GM19397 (cell line): ENCODE data around the gene DGKE.

Source experiments
- ATAC-seq: cut with Tn5 transposase; IDR thresholded peaks from one replicate; pipeline ENCODE4 v1.9.1; 2021; ENCODE audit warnings: mild to moderate bottlenecking, moderate library complexity; ENCODE audit not compliant: unreplicated experiment

The DGKE gene

DNA sequence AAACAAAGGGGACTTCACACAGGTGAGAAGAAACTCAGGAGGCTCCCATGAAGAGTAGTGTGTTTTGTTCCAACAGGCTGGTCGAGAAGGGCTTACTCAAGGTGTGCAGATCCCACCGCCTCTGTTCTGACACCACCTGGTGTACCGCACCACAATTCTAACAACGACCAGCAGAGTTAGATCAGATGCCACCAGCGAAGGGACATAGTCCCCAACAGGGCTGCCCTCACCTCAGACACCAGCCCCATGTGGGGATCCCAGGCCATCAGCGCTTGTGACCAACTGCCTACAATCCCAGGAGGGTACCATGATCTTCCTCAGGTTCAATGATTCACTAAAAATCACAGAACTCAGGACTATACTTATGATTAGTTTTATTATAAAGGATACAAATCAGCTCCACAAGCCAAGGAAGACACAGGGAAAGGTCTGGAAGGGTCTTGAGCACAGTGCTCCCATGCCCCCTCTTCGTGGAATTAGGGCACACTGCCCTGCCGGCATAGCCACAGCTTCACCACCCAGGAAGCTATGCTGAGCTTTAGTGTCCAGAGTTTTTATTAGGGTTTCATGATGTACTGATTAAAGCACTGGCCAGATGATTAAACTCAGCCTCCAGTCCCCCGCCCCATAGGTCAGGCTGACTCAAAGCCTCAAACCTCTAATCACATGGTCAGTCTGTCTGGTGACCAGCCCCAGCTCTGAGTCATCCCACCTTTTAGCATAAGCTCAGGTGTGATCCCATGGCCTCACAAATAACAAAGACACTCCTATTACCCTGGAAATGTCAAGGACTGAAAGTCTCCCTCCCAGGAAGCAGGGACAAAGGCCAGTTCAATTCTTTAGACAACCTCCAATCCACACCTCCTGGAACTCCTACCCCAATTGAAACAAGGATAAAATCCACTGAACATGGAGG, 53.9 kb downstream of the DGKE start:
- ATAC-seq: no peak

GRCh38 chr17:56890390-56890789, 56.4 kb downstream of the DGKE start:
- ATAC-seq: no peak

DNA sequence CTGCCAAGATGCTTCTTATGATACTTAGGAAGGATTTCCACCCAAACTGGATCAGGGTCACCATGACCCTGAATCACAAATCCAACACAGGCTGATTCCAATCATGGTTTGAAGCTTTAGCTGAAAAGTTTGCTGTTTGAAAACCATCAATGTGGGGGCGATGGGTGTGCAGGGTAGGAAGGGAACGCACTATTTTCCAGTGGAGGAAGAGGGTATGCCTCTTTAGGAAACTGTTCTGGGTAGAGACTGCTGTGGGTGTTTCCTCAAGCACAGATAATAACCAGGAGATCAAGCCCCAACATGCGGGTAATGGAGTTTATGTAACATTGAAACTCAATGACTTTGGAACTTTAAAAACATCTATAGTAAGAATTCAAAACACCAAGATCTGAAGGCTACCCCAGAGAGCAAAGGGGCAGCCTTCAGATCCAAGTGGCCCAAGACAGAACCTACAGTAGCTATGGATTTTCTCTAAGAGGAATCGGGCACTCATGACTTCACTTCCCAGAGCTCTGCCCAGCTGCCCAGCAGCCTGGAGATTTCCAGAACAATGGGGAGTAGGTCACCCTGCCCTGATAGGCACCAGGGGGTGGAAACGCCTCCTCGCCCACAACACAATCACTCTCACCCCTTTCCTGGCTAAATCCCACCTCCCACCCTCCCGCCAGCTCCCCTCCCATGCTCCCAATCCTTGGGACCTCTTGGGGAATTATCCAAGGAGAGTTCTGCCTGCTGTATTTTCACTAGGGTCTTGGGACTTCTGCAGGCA, 57.1 kb downstream of the DGKE start:
- ATAC-seq: no peak

DNA sequence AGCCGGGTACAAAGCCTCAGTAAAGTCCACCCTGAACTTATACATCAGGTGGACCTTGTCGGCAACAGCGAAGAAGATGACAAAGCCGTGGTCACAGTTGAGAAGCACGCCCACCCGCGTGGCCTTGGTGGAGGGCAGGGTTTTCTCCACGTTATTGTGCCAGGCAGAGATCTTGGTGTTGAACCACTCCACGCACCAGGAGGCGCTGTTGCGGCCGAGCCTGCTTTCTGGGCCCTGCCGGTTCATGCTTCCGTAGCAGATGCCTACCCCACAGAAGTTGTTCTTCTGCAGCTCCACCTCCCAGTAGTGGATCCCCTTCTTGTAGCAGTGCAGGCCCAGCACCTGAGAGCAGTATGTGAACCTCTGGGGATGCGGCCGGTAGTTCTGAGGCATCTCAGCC, 57.8 kb downstream of the DGKE start:
- ATAC-seq: no peak

DNA sequence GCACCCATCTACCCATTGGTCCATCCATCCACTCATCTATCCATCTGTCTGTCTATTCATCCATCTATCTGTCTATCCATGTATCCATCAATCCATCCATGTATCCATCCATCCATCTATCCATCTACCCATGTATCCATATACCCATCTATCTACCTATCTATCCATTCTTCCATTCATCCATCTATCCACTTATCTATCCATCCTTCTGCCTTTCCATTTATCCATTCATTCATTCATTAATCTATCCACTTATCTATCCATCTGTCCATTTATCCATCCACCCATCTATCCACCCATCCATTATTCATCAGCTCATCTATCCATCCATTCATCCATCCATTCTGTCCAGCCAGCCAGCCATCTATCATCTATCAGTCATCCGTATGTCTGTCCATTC, 58.4 kb downstream of the DGKE start:
- no peak for ATAC-seq

GRCh38 chr17:56893503-56893902, 59.6 kb downstream of the DGKE start:
- no peak for ATAC-seq

- ATAC-seq: no peak
These were observed 61.0 kb downstream of the DGKE start for GRCh38 chr17:56894859-56895455.

DNA sequence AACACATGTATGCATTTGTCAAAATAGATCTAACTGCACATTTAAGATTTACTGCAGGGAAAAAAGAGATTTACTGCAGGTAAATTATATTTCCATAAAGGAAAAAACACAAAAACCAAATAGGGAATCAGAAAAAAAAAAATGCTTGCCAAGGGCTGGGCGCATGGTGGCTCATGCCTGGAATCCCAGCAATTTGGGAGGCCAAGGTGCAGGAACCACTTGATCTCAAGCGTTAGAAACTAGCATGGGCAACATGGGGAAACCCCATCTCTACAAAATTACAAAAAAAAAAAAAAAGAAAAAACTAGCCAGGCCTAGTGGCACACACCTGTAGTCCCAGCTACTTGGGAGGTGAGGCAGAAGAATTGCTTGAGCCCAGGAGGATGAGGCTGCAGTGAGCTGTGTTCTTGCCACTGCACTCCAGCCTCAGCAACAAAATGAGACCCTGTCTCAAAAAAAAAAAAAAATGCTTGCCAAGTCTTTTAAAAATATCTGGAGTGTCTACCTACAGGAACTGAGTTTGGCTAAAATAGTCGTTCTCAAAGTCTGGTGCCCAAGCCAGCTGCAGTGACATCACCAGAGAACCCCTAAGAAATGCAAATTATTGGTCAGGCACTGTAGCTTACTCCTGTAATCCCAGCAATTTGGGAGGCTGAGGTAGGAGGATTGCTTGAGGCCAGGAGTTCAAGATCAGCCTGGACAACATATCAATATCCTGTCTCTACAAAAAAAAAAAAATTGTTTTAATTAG, 62.4 kb downstream of the DGKE start:
- no peak for ATAC-seq

DNA sequence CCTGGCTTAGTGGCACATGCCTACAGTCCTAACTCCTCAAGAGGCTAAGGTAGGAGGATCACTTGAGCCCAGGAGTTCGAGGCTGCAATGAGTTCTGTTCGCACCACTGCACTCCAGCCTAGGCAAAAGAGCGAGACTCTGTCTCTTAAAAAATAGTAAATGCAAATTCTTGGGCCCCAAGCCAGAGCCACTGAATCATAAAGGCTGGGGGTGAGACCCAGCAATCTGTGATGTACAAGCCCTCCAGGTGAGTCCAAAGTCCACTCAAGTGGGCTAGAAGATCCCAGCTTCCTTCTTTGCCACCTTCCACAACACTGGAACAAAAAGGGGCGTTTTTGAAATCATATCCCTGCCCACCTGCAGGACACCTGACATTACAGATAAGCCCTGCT, 63.0 kb downstream of the DGKE start:
- ATAC-seq: peak; percentile 61

- peak; percentile 36 for ATAC-seq
These were observed 63.9 kb downstream of the DGKE start for GRCh38 chr17:56897646-56898424.

GRCh38 chr17:56898874-56899273, 64.9 kb downstream of the DGKE start:
- no peak for ATAC-seq

DNA sequence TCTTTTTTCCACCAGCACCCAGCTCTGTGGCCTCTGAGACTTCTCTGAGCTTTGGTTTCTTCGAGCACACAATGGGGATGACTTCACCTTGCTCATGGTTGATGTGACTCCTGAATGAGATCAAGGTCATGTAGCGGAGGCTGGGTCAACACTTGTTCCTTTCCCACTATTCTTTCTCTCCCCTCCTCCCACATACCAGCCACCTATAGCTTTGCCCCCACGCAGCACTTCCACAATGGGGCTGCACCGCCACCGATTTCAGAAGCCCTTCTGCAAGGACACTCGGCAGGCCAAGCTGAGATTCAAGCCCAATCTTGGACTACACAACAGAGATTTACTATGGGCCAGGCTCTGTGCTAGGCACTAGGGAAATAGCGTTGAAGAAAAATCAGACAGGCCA, 65.5 kb downstream of the DGKE start:
- no peak for ATAC-seq

GRCh38 chr17:56902348-56902747, 68.4 kb downstream of the DGKE start:
- ATAC-seq: no peak

DNA sequence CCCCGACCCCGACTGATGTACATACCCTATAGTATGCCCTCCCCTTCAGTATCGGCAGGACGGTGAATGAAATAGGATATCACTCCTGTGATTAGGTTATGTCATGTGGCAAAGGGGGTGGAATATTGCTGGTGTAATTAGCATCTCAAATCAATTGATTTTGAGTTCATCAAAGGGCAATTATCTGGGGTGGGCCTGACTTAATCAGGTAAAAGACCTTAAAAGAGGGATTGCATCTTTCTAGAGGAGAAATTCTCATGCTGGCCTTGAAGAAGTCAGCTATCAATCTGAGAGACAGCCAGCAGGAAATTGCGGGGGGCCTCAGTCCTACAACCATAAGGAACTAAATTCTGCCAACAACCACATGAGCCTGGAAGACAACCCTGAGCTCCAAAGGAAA, 69.6 kb downstream of the DGKE start:
- no peak for ATAC-seq

DNA sequence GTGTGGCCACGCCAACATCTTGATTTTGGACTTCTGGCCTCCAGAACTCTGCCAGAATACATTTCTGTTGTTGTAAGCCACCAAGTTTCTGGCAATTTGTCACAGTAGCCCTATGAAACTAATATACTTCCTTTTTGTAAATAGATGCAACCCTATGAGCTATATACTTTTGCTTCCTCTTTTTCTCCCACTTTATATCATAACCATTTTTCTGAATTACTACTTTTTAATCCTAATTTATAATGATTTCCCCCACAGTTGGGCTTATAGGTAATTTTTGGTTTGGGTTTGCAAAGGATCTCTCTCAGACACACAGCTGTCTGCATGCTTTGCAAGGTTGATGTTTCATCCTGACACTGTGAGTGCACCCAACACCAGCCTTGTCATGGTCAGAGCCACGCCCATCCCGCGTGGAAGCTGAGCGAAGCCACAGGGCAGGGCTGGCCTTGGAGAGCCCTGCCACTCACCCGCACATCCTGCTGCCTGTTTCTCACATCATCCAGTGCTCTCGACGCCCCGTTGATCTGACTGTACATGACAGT, 74.1 kb downstream of the DGKE start:
- ATAC-seq: peak; percentile 89

DNA sequence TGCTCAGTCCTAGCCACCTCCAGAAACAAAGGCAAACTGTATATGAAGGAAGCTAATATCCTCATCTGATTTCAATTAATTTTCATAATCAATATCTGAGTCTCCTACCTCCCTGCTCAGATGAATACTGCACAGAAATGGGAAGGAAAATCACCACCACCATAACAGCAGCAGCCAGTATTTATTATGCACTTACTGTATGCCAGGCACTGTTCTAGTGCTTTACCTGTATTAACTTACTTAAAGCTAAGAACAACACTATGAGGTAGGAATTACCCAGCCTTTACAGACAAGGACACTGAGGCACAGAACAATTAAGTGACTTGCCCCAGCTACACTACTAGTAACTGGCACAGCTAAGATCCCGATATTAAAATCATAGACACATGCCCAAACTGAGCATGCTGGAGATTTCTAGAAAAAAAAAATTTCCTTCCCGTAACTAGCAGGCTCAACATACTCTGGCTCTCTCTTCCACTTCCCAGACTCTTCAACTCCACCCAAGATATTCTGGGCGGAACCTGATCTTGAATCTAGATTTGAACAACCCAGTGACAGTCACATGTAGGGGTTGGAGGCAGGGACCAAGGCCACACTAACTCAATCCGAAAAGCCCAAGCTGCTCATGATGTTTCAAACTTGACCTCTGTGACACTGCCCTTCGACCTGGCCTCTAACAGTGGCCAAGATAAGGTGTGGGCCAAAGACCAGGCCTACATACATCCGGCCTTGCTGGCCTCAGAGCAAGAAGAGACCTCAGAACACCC, 76.0 kb downstream of the DGKE start:
- ATAC-seq: no peak

DNA sequence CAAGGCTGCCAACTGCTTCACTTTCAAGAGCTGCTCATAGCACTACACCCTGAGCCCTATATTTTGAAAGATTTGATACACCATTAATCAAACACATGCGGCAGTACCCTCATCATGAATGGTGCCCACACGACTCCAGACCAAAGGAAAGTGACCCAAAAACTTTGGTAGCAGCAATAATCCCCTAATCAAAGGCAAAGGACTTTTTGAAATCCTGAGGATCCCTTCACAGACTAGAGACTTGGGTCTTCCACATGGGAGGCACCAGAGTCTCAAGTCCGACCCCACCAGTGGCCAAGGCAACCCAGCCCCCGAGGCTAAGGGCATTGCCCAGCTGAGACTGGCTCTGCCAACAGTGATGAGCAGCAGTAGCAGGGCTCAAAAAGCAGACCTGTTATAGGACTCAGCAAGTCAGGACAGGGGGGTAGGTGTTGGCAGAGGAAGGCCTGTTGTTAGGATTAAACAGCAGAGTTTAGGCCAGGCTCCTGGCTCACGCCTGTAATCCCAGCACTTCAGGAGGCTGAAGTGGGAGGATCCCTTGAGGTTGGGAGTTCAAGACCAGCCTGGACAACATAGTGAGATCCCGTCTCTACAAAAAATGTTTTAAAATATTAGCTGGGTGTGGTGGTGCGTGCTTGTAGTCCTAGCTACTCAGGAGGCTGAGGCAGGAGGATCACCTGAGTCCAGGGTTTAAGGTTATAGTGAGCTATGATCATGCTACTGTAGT, 76.7 kb downstream of the DGKE start:
- no peak for ATAC-seq
